ENCODE data around the gene SLC9C2. TPM values are rescaled to one million over a fixed set of nuclear protein-coding genes. Genes with fewer than 3 reads are reported as not detected.

SLC9C2 gene
- total RNA-seq, 1 experiment from 2014 or later: not detected

- no peak for ATAC-seq
- POLR2A ChIA-PET: no interaction called here
- CTCF ChIA-PET: no interaction called here
- in situ Hi-C loops (cut with HindIII; ENCODE audit: low pct_unique_long_range_greater_than_20kb, low sequenced_read_pairs): no loop called here
- Histone ChIP-seq H3K4me1 (ENCODE audit: control insufficient read depth, insufficient read depth, low read length) (peaks cover 3% of the 10 kb centered on the region; the same call in 1 of the 2 replicates), H3K4me3 (ENCODE audit: low read depth in 2 of 2, low read length in 2 of 2) (no peak overlapping the region), H3K9me3 (ENCODE audit: control insufficient read depth, insufficient read depth, low read depth, low read length) (no peaks in the 10 kb centered on the region), H3K36me3 (ENCODE audit: control insufficient read depth, insufficient read depth, low read length) (no peaks in the 10 kb centered on the region), H3K27ac (ENCODE audit: low read length) (no peak overlapping the region), H3K27me3 (ENCODE audit: control insufficient read depth, insufficient read depth, low read length) (no peaks in the 10 kb centered on the region)
- BruUV-seq (replicated peaks): no TSS peak
- intact Hi-C loops (cut with micrococcal nuclease; ENCODE audit: unreplicated experiment): no loop called here
- no peak for TF ChIP-seq SIN3A (IDR thresholded peaks at IDR 0.05; ENCODE audit: borderline replicate concordance, insufficient read depth, low read depth, low read length)
- no peak for TF ChIP-seq CTCF (IDR thresholded peaks at IDR 0.05)
- TF ChIP-seq POLR2AphosphoS5 (IDR thresholded peaks at IDR 0.05; ENCODE audit: low read depth, low read length): no peak
- TF ChIP-seq REST (IDR thresholded peaks at IDR 0.05; ENCODE audit: insufficient read depth in 1 of 2, low read depth in 2 of 2, low read length in 1 of 2): no peak
- no peak for TF ChIP-seq TCF7L2 (IDR thresholded peaks at IDR 0.05; ENCODE audit: low read depth, low read length)
- no peak for DNase-seq (ENCODE audit: low read depth, low spot score)
These were observed 93.1 kb downstream of the SLC9C2 start for GRCh38 chr1:173509797-173510196.

GRCh38 chr1:173508541-173508940 is 94.3 kb downstream of the SLC9C2 start:
- intact Hi-C loops (cut with micrococcal nuclease; ENCODE audit: unreplicated experiment): no loop called here
- POLR2A ChIA-PET: no interaction called here

More at GRCh38 chr1:173508541-173508940, 94.3 kb downstream of the SLC9C2 start:
- DNase-seq (ENCODE audit: low read depth, low spot score) (no peak), ATAC-seq (no peak)
- Histone ChIP-seq H3K27ac (ENCODE audit: low read length) (no peak overlapping the region; the same call in 1 of the 2 replicates), H3K4me1 (ENCODE audit: control insufficient read depth, insufficient read depth, low read length) (peaks cover 3% of the 10 kb centered on the region; the same call in 1 of the 2 replicates), H3K36me3 (ENCODE audit: control insufficient read depth, insufficient read depth, low read length) (no peaks in the 10 kb centered on the region), H3K9me3 (ENCODE audit: control insufficient read depth, insufficient read depth, low read depth, low read length) (no peaks in the 10 kb centered on the region), H3K27me3 (ENCODE audit: control insufficient read depth, insufficient read depth, low read length) (no peaks in the 10 kb centered on the region), H3K4me3 (ENCODE audit: low read depth in 2 of 2, low read length in 2 of 2) (no peak overlapping the region)
- in situ Hi-C loops (cut with HindIII; ENCODE audit: low pct_unique_long_range_greater_than_20kb, low sequenced_read_pairs): no loop called here
- TF ChIP-seq REST (IDR thresholded peaks at IDR 0.05; ENCODE audit: insufficient read depth in 1 of 2, low read depth in 2 of 2, low read length in 1 of 2): no peak
- no peak for TF ChIP-seq CTCF (IDR thresholded peaks at IDR 0.05)
- no peak for TF ChIP-seq POLR2AphosphoS5 (IDR thresholded peaks at IDR 0.05; ENCODE audit: low read depth, low read length)
- TF ChIP-seq SIN3A (IDR thresholded peaks at IDR 0.05; ENCODE audit: borderline replicate concordance, insufficient read depth, low read depth, low read length): no peak
- no peak for TF ChIP-seq TCF7L2 (IDR thresholded peaks at IDR 0.05; ENCODE audit: low read depth, low read length)
- CTCF ChIA-PET: no interaction called here
- BruUV-seq (replicated peaks): no TSS peak

All from Panc1 (cell line).